PC-3 (cell line): ENCODE data around the gene BCAN. TPM values are rescaled to one million over a fixed set of nuclear protein-coding genes. Genes with fewer than 3 reads are reported as not detected.

Experiments used
- ATAC-seq: fragments of 200-7000 bp; cut with Tn5 transposase; 2 replicates; pipeline ENCODE4 v1.9.1; 2020; ENCODE audit warnings: mild to moderate bottlenecking, moderate library complexity
- BruUV-seq: library from RNA; stranded (reverse); fragments of 400-500 nt; replicated peaks from 2 replicates; lab custom pipeline; 2021; lab: Mats Ljungman, UMichigan
- CTCF ChIA-PET: fragments of 300-600 bp; sonication (Branson Sonifier 250); formaldehyde crosslinking; loops from one replicate; lab custom pipeline; 2022; ENCODE audit warnings: antibody characterized with exemption; lab: Charles Lee
- POLR2A ChIA-PET: fragments of 300-600 bp; sonication (Branson Sonifier 250); formaldehyde crosslinking; loops from one replicate; lab custom pipeline; 2022; ENCODE audit warnings: antibody characterized with exemption; ENCODE audit not compliant: unreplicated experiment; lab: Charles Lee
- DNase-seq: peaks from one replicate; pipeline ENCODE4 v3.0.0-alpha.2; 2015
- H2AFZ ChIP-seq: fragments of 300-600 bp; sonication (generic); 2 replicates; pipeline ENCODE4 v1.6.0; 2016; ENCODE audit warnings: antibody characterized with exemption, low read length
- H3F3A ChIP-seq: fragments of 300-600 bp; sonication (generic); one replicate; pipeline ENCODE4 v1.6.0; 2017; ENCODE audit warnings: antibody characterized with exemption, low read length, control low read depth, mild to moderate bottlenecking; ENCODE audit not compliant: unreplicated experiment
- H3K27ac ChIP-seq: fragments of 300-600 bp; sonication (generic); 2 replicates; pipeline ENCODE4 v1.5.1; 2016; ENCODE audit warnings: mild to moderate bottlenecking, low read length
- H3K27me3 ChIP-seq: fragments of 300-600 bp; sonication (generic); 2 replicates; pipeline ENCODE4 v1.6.1; 2016; ENCODE audit warnings: low read length, mixed read lengths
- H3K36me3 ChIP-seq: fragments of 300-600 bp; sonication (generic); 2 replicates; pipeline ENCODE4 v1.6.1; 2016; ENCODE audit warnings: low read depth, mixed run types, low read length, mixed read lengths
- H3K4me1 ChIP-seq: fragments of 300-600 bp; sonication (generic); 2 replicates; pipeline ENCODE4 v1.5.1; 2016; ENCODE audit warnings: low read length; ENCODE audit not compliant: insufficient read depth
- H3K4me2 ChIP-seq: fragments of 300-600 bp; sonication (generic); 2 replicates; pipeline ENCODE4 v1.6.0; 2016; ENCODE audit warnings: low read length
- H3K4me3 ChIP-seq: fragments of 300-600 bp; sonication (generic); 2 replicates; pipeline ENCODE4 v1.5.1; 2016; ENCODE audit warnings: mild to moderate bottlenecking, low read length, mixed read lengths
- H3K79me2 ChIP-seq: fragments of 300-600 bp; sonication (generic); 2 replicates; pipeline ENCODE4 v1.6.1; 2017; ENCODE audit warnings: low read length, mixed read lengths
- H3K9ac ChIP-seq: fragments of 300-600 bp; sonication (generic); 2 replicates; pipeline ENCODE4 v1.6.0; 2016; ENCODE audit warnings: mild to moderate bottlenecking, low read length
- H3K9me2 ChIP-seq: fragments of 300-600 bp; sonication (generic); replicated peaks from 2 replicates; pipeline ENCODE4 v1.6.1; 2016; ENCODE audit warnings: mixed run types, low read length, mixed read lengths
- H3K9me3 ChIP-seq: fragments of 300-600 bp; sonication (generic); 2 replicates; pipeline ENCODE4 v1.6.1; 2016; ENCODE audit warnings: low read length, mixed read lengths
- H4K20me1 ChIP-seq: fragments of 300-600 bp; sonication (generic); 2 replicates; pipeline ENCODE4 v1.6.1; 2016; ENCODE audit warnings: low read length, mixed read lengths
- CTCF ChIP-seq: fragments of 300-600 bp; sonication (generic); conservative IDR thresholded peaks from 2 replicates; pipeline ENCODE4 v1.5.1; 2017; ENCODE audit warnings: antibody characterized with exemption, low read depth, mild to moderate bottlenecking, low read length
- EZH2 ChIP-seq: fragments of 300-600 bp; sonication (generic); IDR thresholded peaks from one replicate; pipeline ENCODE4 v1.6.1; 2017; ENCODE audit warnings: antibody characterized with exemption, mild to moderate bottlenecking, low read length; ENCODE audit not compliant: unreplicated experiment
- EZH2phosphoT487 ChIP-seq: fragments of 300-600 bp; sonication (generic); IDR thresholded peaks from 2 replicates; pipeline ENCODE4 v1.6.1; 2018; ENCODE audit warnings: mild to moderate bottlenecking, antibody characterized with exemption, low read length, borderline replicate concordance
- intact Hi-C: fragments of 100-400 bp; cut with micrococcal nuclease; formaldehyde crosslinking; loops from 2 replicates; pipeline ENCODE4 v1.9.0; 2023
- total RNA-seq: library from RNA; depleted of rRNA; stranded (reverse); fragments of >200 nt; gene quantifications from 2 replicates; pipeline ENCODE4 v1.2.3, GENCODE V29; 2014

BCAN gene
- total RNA-seq, 1 experiment from 2014 or later = not detected

- ATAC-seq = peak; percentile 32
These were observed 40.4 kb downstream of the BCAN start for GRCh38 chr1:156682166-156682890.

GRCh38 chr1:156684227-156684782 lies 42.4 kb downstream of the BCAN start:
- Histone ChIP-seq H3K36me3 (no peaks in the 10 kb centered on the region), H3K9me2 (no peaks in the 10 kb centered on the region), H3K4me1 (peaks cover 21% of the 10 kb centered on the region), H3K79me2 (no peaks in the 10 kb centered on the region), H3K9ac (no peak overlapping the region), H3K4me2 (no peak overlapping the region), H3K4me3 (no peak overlapping the region), H2AFZ (0 out of 2 replicates have a peak overlapping the region, but pooled peaks have one; percentile 6), H4K20me1 (no peaks in the 10 kb centered on the region), H3F3A (no peaks in the 10 kb centered on the region), H3K27ac (no peak overlapping the region), H3K9me3 (no peaks in the 10 kb centered on the region), H3K27me3 (no peaks in the 10 kb centered on the region)
- intact Hi-C loops = no loop called here
- no TSS peak for BruUV-seq
- DNase-seq = peak; percentile 54
- TF ChIP-seq EZH2phosphoT487 (no peak), CTCF (peak; percentile 56), EZH2 (no peak)
- ATAC-seq = 0 out of 2 replicates have a peak, but pooled peaks have one; percentile 11
- ChIA-PET POLR2A (interaction anchor here (0.6 kb wide), 1 partner anchor 58 kb away, joined by 3 read pairs; no protein-coding TSS in a partner anchor), CTCF (interaction anchor here (0.6 to 0.8 kb wide), 2 partner anchors 11 to 41 kb away, joined by 4 read pairs; no protein-coding TSS in a partner anchor)

More at GRCh38 chr1:156682166-156682890, 40.4 kb downstream of the BCAN start:
- BruUV-seq = no TSS peak
- Histone ChIP-seq H3K9me3 (no peaks in the 10 kb centered on the region), H3K4me1 (peaks cover 20% of the 10 kb centered on the region), H3K27ac (no peak overlapping the region), H3K27me3 (no peaks in the 10 kb centered on the region), H2AFZ (no peak overlapping the region), H3K9me2 (no peaks in the 10 kb centered on the region), H3K4me3 (no peak overlapping the region), H3K4me2 (no peak overlapping the region), H3K36me3 (no peaks in the 10 kb centered on the region), H3K79me2 (no peaks in the 10 kb centered on the region), H4K20me1 (no peaks in the 10 kb centered on the region), H3F3A (no peaks in the 10 kb centered on the region), H3K9ac (no peak overlapping the region)
- intact Hi-C loops = no loop called here
- CTCF ChIA-PET = interaction anchor here (0.6 to 1.2 kb wide), 5 partner anchors 21 to 162 kb away, joined by 3 to 8 read pairs (median 3); no protein-coding TSS in a partner anchor
- POLR2A ChIA-PET = interaction anchor here (0.6 kb wide), 1 partner anchor 69 kb away, joined by 4 read pairs; the partner anchor contains the start of gene HDGF
- DNase-seq = no peak
- TF ChIP-seq EZH2phosphoT487 (no peak), CTCF (peak; percentile 24; the same call in 1 of the 2 replicates), EZH2 (no peak)
